ENCODE results near the gene ALK. TPM values are rescaled to one million over a fixed set of nuclear protein-coding genes. Genes with fewer than 3 reads are reported as not detected.

Gene ALK
- total RNA-seq, 2 donors from 2014 or later: under 0.01 to 0.26 TPM

- no peak for DNase-seq
- no peak overlapping the region for H3K27ac ChIP-seq
- no peak for ATAC-seq
- no peaks in the 10 kb centered on the region for H3K9me3 ChIP-seq
- no peaks in the 10 kb centered on the region for H3K4me1 ChIP-seq
- no peaks in the 10 kb centered on the region for H3K36me3 ChIP-seq (replicated peaks in 1 of 2; ENCODE audit: insufficient read depth in 1 of 2, low read depth in 2 of 2)
- TF ChIP-seq POLR2A (IDR thresholded peaks at IDR 0.05): no peak
- TF ChIP-seq, protein P1, sequence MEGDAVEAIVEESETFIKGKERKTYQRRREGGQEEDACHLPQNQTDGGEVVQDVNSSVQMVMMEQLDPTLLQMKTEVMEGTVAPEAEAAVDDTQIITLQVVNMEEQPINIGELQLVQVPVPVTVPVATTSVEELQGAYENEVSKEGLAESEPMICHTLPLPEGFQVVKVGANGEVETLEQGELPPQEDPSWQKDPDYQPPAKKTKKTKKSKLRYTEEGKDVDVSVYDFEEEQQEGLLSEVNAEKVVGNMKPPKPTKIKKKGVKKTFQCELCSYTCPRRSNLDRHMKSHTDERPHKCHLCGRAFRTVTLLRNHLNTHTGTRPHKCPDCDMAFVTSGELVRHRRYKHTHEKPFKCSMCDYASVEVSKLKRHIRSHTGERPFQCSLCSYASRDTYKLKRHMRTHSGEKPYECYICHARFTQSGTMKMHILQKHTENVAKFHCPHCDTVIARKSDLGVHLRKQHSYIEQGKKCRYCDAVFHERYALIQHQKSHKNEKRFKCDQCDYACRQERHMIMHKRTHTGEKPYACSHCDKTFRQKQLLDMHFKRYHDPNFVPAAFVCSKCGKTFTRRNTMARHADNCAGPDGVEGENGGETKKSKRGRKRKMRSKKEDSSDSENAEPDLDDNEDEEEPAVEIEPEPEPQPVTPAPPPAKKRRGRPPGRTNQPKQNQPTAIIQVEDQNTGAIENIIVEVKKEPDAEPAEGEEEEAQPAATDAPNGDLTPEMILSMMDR (IDR thresholded peaks at IDR 0.05): no peak
- WGBS, 2 donors: 87 to 89% methylated on average over 6 of the region's 6 CpGs
- H3K4me3 ChIP-seq: no peak overlapping the region
- no peaks in the 10 kb centered on the region for H3K27me3 ChIP-seq
- intact Hi-C loops (cut with DNase I): no loop called here
Observed at GRCh38 chr2:29241955-29242565, 679.3 kb downstream of the ALK start.

- Histone ChIP-seq H3K9me3 (no peaks in the 10 kb centered on the region), H3K27me3 (no peaks in the 10 kb centered on the region), H3K27ac (no peak overlapping the region), H3K4me3 (no peak overlapping the region), H3K36me3 (replicated peaks in 1 of 2; ENCODE audit: insufficient read depth in 1 of 2, low read depth in 2 of 2) (no peaks in the 10 kb centered on the region), H3K4me1 (no peaks in the 10 kb centered on the region)
- TF ChIP-seq, protein P1 (IDR thresholded peaks at IDR 0.05): no peak
- TF ChIP-seq POLR2A (IDR thresholded peaks at IDR 0.05): no peak
- intact Hi-C loops (cut with DNase I): no loop called here
- 73 to 88% methylated on average over 4 of the region's 4 CpGs for WGBS, 2 donors
- DNase-seq: no peak
- ATAC-seq: no peak
Observed at GRCh38 chr2:29241341-29241740, 680.0 kb downstream of the ALK start.

GRCh38 chr2:29240601-29241000 is 680.8 kb downstream of the ALK start:
- Histone ChIP-seq H3K36me3 (replicated peaks in 1 of 2; ENCODE audit: insufficient read depth in 1 of 2, low read depth in 2 of 2) (no peaks in the 10 kb centered on the region), H3K4me1 (no peaks in the 10 kb centered on the region), H3K27me3 (no peaks in the 10 kb centered on the region), H3K27ac (no peak overlapping the region), H3K9me3 (no peaks in the 10 kb centered on the region), H3K4me3 (no peak overlapping the region)
- intact Hi-C loops (cut with DNase I): no loop called here
- WGBS, 2 donors: 79 to 88% methylated on average over 4 of the region's 4 CpGs
- DNase-seq: no peak
- no peak for TF ChIP-seq POLR2A (IDR thresholded peaks at IDR 0.05)
- TF ChIP-seq, protein P1 (IDR thresholded peaks at IDR 0.05): no peak
- no peak for ATAC-seq

DNA sequence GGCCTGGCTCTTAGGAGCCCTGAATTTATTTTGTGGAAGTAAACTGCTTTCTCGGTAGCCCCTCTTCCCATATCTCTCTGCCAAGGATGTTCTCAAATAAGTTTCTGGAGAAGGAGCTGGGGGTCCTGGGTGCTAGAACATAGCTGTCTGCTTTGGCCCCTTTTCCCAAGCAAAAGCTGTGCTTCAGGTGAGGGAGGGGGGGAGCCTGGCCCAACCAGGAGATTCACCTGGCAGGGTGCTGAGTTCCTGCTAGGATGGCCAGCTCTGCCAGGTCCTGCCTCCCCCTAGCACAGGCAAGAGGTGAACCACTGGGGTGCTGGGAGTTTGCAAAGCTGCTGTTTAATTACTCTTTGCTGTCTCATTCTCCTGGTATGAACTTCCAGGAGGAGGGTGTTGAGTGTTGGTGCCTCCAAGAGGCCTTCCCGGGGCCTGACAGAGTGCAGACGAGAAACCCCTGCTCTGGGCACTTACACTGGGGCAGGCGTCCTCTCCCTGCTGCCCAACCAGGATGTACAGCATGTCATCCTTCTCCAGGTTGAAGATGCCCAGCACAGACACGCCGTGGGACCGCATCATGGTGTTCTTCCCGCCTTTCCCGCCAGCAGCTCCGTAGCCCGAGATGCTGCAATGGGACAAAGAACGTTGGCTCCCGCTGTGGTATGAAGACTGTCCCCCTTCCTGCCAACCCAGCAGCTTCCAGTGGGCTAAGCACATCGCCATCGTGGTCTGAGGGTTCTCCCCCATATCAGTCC is 682.0 kb downstream of the ALK start:
- no peak for TF ChIP-seq POLR2A (IDR thresholded peaks at IDR 0.05)
- TF ChIP-seq, protein P1 (IDR thresholded peaks at IDR 0.05): no peak
- intact Hi-C loops (cut with DNase I): no loop called here
- Histone ChIP-seq H3K4me3 (no peak overlapping the region), H3K4me1 (no peaks in the 10 kb centered on the region), H3K9me3 (no peaks in the 10 kb centered on the region), H3K27ac (no peak overlapping the region), H3K27me3 (no peaks in the 10 kb centered on the region), H3K36me3 (replicated peaks in 1 of 2; ENCODE audit: insufficient read depth in 1 of 2, low read depth in 2 of 2) (no peaks in the 10 kb centered on the region)
- ATAC-seq (no peak), DNase-seq (no peak)
- 85 to 90% methylated on average over 14 of the region's 15 CpGs for WGBS, 2 donors
